Mucosa of rectum (tissue), 2 donors: ENCODE results near the gene EMILIN1.
A peak's percentile ranks its signal among the peaks of the same experiment; 100 is the strongest.

ENCODE experiments used
- H3K27ac ChIP-seq, 2 donors: one replicate each; pipeline ENCODE4 v1.7.0; 2013; ENCODE audit warnings: inconsistent platforms in 2 of 2, low read depth in 2 of 2, low read length in 2 of 2
- H3K27me3 ChIP-seq, 2 donors: one replicate each; pipeline ENCODE4 v1.7.0; 2013; ENCODE audit warnings: low read length in 2 of 2; ENCODE audit not compliant: control insufficient read depth in 2 of 2, insufficient read depth in 2 of 2
- H3K36me3 ChIP-seq, 2 donors: one replicate each; pipeline ENCODE4 v1.7.0; 2013; ENCODE audit warnings: low read length in 2 of 2; ENCODE audit not compliant: control insufficient read depth in 2 of 2, insufficient read depth in 2 of 2
- H3K4me1 ChIP-seq, 2 donors: one replicate each; pipeline ENCODE4 v1.7.0; 2013; ENCODE audit warnings: low read length in 2 of 2, mild to moderate bottlenecking in 1 of 2; ENCODE audit not compliant: control insufficient read depth in 2 of 2, insufficient read depth in 2 of 2
- H3K4me3 ChIP-seq, 2 donors: one replicate each; pipeline ENCODE4 v1.7.0; 2013; ENCODE audit warnings: low read length in 2 of 2
- H3K9ac ChIP-seq, 2 donors: one replicate each; pipeline ENCODE4 v1.7.0; 2013; ENCODE audit warnings: low read length in 2 of 2, low read depth in 1 of 2, mild to moderate bottlenecking in 1 of 2
- H3K9me3 ChIP-seq, 2 donors: one replicate each; pipeline ENCODE4 v1.7.0; 2013; ENCODE audit warnings: low read length in 2 of 2; ENCODE audit not compliant: control insufficient read depth in 2 of 2
- donor health status: healthy.
- donor health status: Normal muscosa, but diverticular disease.

EMILIN1 gene

GRCh38 chr2:27078267-27079194 is at the start of gene EMILIN1:
Gene EMILIN1, plus strand, starts transcription at chr2:27078615. Its CDS starts 451 bp downstream, at chr2:27079066.
- Histone ChIP-seq H3K27me3 (no peaks in the 10 kb centered on the region), H3K36me3 (no peaks in the 10 kb centered on the region), H3K27ac (peak within 1 kb of the TSS; percentile 68 to 93), H3K9me3 (no peaks in the 10 kb centered on the region), H3K4me1 (peaks cover 14 to 23% of the 10 kb centered on the region in 2 donors), H3K4me3 (peak within 1 kb of the TSS; percentile 53 to 72), H3K9ac (peak within 1 kb of the TSS; percentile 61 to 68)

GRCh38 chr2:27029051-27029450 is 49.4 kb upstream of the EMILIN1 start:
- Histone ChIP-seq H3K9me3 (no peaks in the 10 kb centered on the region), H3K27me3 (no peaks in the 10 kb centered on the region), H3K4me1 (peaks cover 8 to 12% of the 10 kb centered on the region in 2 donors), H3K9ac (no peak overlapping the region), H3K27ac (no peak overlapping the region), H3K36me3 (peaks cover 10 to 23% of the 10 kb centered on the region in 2 donors), H3K4me3 (no peak overlapping the region)

DNA sequence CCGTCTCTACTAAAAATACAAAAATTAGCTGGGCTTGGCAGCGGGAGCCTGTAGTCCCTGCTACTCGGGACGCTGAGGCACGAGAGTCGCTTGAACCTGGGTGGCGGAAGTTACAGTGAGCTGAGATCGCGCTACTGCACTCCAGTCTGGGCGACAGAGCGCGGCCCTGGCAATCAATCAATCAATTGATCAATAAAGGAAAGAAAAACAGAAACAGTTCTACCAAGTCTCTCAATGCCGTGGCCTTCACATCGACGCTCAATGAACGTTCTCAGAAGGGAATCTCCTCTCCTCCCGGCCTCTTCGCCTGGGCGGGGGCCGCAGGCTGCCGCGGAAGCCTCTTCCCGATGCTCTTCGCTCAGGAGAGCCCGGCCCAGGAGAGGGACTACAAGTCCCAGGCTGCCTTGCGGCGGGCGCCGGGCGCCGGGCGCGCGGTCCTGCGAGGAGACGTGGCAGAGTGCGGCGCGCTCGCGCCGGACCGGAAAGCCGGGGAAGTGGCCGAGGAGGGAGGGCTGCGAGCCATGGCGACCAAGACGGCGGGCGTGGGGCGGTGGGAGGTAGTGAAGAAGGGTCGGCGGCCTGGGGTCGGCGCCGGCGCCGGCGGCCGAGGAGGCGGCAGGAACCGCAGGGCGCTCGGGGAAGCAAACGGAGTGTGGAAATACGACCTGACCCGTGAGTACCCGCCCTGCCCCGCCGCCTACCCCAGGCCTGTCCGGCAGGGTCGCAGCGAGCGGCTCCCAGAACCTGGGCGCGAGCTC is 45.7 kb upstream of the EMILIN1 start, which contains the start of gene TMEM214:
Gene TMEM214 (plus strand): TSS at position 471 of the 758 bp plus-strand sequence. CDS start 51 bp downstream, at position 522.
- peaks cover 29 to 37% of the 10 kb centered on the region in 2 donors for H3K36me3 ChIP-seq
- no peaks in the 10 kb centered on the region for H3K9me3 ChIP-seq
- H3K27ac ChIP-seq: peak within 1 kb of the TSS; percentile 64 to 75
- H3K27me3 ChIP-seq: no peaks in the 10 kb centered on the region
- H3K4me1 ChIP-seq: peaks cover 12 to 14% of the 10 kb centered on the region in 2 donors
- peak within 1 kb of the TSS; percentile 79 to 97 for H3K4me3 ChIP-seq
- H3K9ac ChIP-seq: peak within 1 kb of the TSS; percentile 91 to 92

- Histone ChIP-seq H3K27ac (peak overlapping the region; percentile 64 to 75), H3K4me1 (peaks cover 12 to 14% of the 10 kb centered on the region in 2 donors), H3K9me3 (no peaks in the 10 kb centered on the region), H3K4me3 (peak overlapping the region; percentile 79 to 97), H3K27me3 (no peaks in the 10 kb centered on the region), H3K36me3 (peaks cover 34 to 41% of the 10 kb centered on the region in 2 donors), H3K9ac (peak overlapping the region; percentile 91 to 92)
Observed at GRCh38 chr2:27033253-27033852, 45.1 kb upstream of the EMILIN1 start.

- Histone ChIP-seq H3K27ac (no peak overlapping the region), H3K9me3 (no peaks in the 10 kb centered on the region), H3K27me3 (no peaks in the 10 kb centered on the region), H3K9ac (no peak overlapping the region), H3K36me3 (peaks cover 65 to 70% of the 10 kb centered on the region in 2 donors), H3K4me1 (peaks cover 17 to 19% of the 10 kb centered on the region in 2 donors), H3K4me3 (no peak overlapping the region)
Observed at GRCh38 chr2:27038012-27038411, 40.4 kb upstream of the EMILIN1 start.

DNA sequence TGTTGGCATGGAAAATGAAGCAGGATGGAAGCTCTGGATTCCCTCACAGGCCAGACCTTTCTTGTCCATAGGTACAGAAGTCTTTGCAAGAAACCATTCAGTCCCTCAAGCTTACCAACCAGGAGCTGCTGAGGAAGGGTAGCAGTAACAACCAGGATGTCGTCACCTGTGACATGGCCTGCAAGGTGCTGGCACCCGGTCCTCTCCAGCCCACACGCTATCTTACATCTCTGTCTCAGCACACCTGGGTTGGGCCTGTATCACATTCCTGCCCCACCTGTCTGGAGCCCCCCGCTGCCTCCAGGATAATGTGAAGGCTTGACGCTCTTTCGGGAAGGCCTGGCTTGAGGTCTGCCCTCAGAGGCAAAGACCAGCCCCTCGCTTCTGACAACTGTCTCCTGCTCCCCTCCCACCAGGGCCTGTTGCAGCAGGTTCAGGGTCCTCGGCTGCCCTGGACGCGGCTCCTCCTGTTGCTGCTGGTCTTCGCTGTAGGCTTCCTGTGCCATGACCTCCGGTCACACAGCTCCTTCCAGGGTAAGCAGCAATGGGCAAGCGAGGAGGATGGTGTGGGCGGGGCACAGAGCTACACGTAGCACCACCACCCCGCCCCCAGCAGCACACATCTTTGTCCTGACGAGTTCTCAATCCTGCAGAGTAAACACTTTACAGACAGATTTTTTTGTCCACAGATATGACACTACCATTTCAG is 39.6 kb upstream of the EMILIN1 start:
- no peak overlapping the region for H3K27ac ChIP-seq

GRCh38 chr2:27039426-27039825 is 39.0 kb upstream of the EMILIN1 start:
- Histone ChIP-seq H3K27ac (no peak overlapping the region), H3K36me3 (peaks cover 65 to 70% of the 10 kb centered on the region in 2 donors)

More for the DNA sequence above, 39.6 kb upstream of the EMILIN1 start:
- Histone ChIP-seq H3K4me3 (no peak overlapping the region), H3K27me3 (no peaks in the 10 kb centered on the region), H3K9me3 (no peaks in the 10 kb centered on the region), H3K36me3 (peaks cover 65 to 70% of the 10 kb centered on the region in 2 donors), H3K9ac (no peak overlapping the region), H3K4me1 (peaks cover 10 to 19% of the 10 kb centered on the region in 2 donors)

DNA sequence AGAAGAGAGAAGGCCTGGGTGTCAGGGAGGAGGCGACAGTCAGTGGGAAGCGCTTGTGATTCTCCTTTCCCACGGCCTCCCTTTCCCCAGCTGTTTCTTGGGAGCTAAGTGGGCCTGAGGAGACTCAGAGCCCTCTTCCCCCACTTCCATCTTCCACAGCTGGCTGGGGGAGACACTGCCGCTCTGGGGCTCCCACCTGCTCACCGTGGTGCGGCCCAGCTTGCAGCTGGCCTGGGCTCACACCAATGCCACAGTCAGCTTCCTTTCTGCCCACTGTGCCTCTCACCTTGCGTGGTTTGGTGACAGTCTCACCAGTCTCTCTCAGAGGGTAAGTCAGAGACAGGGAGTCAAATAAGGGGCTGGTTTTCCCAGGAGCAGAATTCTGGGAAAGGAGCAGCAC is 38.5 kb upstream of the EMILIN1 start:
- no peak overlapping the region for H3K4me3 ChIP-seq
- no peaks in the 10 kb centered on the region for H3K27me3 ChIP-seq
- H3K9ac ChIP-seq: no peak overlapping the region
- peaks cover 6 to 13% of the 10 kb centered on the region in 2 donors for H3K4me1 ChIP-seq
- H3K36me3 ChIP-seq: peaks cover 65 to 69% of the 10 kb centered on the region in 2 donors
- no peak overlapping the region for H3K27ac ChIP-seq
- no peaks in the 10 kb centered on the region for H3K9me3 ChIP-seq

More at GRCh38 chr2:27039426-27039825, 39.0 kb upstream of the EMILIN1 start:
- Histone ChIP-seq H3K27me3 (no peaks in the 10 kb centered on the region), H3K4me1 (peaks cover 6 to 13% of the 10 kb centered on the region in 2 donors), H3K4me3 (no peak overlapping the region), H3K9ac (no peak overlapping the region), H3K9me3 (no peaks in the 10 kb centered on the region)

GRCh38 chr2:27040282-27040681 is 38.1 kb upstream of the EMILIN1 start:
- H3K4me1 ChIP-seq: peaks cover 6 to 13% of the 10 kb centered on the region in 2 donors
- H3K9me3 ChIP-seq: no peaks in the 10 kb centered on the region
- peaks cover 61 to 66% of the 10 kb centered on the region in 2 donors for H3K36me3 ChIP-seq
- H3K27ac ChIP-seq: no peak overlapping the region
- no peak overlapping the region for H3K4me3 ChIP-seq
- H3K27me3 ChIP-seq: no peaks in the 10 kb centered on the region
- H3K9ac ChIP-seq: no peak overlapping the region
